Inflammatory macrophage treated with lipopolysaccharide for 4 hours (primary cell): ENCODE data around the gene ZNF432.
"Not testable (repeated sequence)": the region's sequence is repeated elsewhere in the genome, so short reads cannot be mapped to it uniquely, and the experiment has no call there.

Experiments
- DNase-seq: peaks from one replicate; pipeline ENCODE4 v3.0.0-alpha.2; 2020

ZNF432 gene

GRCh38 chr19:52048555-52049501, at the start of gene ZNF432:
Gene ZNF432, minus strand, starts transcription at chr19:52048838. Its CDS starts 1,970 bp downstream, at chr19:52046868.
- DNase-seq = peak; percentile 96

DNA sequence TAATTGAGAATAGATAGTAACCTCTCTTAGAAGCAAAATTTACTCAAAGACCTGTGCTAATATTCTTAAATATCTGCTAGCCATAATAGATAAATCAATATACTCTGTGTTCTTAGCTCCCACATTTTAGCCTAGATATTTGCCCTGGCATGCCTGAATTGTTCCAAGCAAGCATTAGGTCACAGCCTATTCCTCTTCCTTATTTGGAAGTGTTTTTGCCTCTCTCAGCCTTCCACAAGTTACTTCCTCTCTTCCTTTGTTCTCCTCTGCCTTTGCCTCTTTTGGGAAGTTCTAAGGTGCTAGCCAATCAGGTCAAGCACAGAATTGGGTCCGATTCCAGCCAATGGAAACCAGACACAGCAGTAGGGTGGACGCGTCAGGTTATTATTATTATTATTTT, 47.8 kb upstream of the ZNF432 start:
- DNase-seq = not testable (repeated sequence)

- DNase-seq = peak; percentile 89
Measured at GRCh38 chr19:52095172-52096014, 46.8 kb upstream of the ZNF432 start, which contains the start of gene ZNF841. Gene ZNF841, minus strand, starts transcription at chr19:52095765. Its CDS starts 10,964 bp downstream, at chr19:52084801.

DNA sequence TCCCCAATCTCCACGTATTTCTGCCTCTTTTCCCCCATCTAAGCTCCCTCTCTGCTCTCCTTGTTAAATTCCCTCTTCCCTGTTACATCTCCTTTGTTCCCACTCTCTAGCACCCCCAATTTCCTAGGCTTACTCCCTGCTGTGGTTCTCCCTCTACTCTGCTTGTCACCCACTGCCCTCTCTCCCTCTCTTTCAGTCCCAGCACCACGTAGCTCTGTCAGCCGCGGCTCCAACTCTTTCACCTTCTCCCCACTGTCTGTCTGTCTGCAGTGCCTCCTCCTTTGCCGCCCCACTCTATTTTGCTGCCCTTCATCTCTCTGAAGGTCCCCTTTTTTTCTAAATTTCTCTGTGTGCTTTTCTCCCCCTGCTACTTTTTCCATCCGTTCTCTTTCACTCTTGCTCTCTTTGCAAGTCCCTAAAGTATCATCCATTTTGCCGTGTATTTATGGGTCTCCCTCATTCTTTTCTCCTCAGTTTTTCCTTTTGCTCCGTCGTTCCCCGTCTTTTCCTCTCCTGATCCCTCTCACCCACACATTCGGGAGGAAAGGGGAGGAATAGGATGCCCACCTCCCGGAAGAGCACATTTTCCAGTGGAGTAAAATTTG, 46.0 kb upstream of the ZNF432 start:
- DNase-seq = no peak

DNA sequence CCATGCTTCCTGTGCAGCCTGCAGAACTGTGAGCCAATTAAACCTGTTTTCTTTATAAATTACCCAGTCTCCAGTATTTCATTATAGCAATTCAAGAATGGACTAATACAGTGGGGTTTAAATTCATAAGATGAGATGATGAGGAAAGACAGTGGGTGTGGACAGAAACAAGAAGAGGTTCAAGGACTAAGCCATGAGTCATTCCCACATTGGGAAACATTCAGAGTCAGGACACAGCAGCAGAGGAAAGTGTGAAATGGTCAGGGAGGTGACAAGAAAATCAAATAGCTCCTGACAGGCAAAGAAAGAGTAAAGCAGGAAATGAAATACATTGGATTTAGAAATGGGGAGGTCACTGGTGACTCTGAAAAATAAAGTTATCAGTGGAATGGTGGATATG, 37.8 kb upstream of the ZNF432 start:
- peak; percentile 60 for DNase-seq

GRCh38 chr19:52070496-52070895, 21.9 kb upstream of the ZNF432 start:
- DNase-seq = no peak

GRCh38 chr19:52069653-52070052, 21.0 kb upstream of the ZNF432 start:
- no peak for DNase-seq

DNA sequence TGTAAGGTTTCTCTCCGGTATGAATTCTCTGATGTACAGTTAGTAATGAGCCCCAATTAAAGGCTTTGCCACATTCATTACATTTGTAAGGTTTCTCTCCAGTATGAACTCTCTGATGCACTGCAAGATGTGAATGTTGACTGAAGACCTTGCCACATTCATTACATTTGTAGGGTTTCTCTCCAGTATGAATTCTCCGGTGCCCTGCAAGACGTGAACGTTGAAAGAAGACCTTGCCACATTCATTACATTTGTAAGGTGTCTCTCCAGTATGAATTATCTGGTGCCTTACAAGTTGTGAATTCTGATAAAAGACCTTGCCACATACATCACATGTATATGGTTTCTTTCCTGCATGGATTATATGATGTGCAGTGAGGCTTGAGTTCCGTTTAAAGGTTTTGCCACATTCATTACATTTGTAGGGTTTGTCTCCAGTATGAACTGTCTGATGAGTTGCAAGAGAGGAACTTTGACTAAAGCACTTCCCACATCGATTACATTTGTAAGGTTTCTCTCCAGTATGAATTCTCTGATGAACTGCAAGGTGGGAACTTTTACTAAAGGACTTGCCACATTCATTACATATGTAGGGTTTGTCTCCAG, 17.7 kb upstream of the ZNF432 start:
- DNase-seq = no peak

- DNase-seq = no peak
Measured at GRCh38 chr19:52065399-52065798, 16.8 kb upstream of the ZNF432 start.

DNA sequence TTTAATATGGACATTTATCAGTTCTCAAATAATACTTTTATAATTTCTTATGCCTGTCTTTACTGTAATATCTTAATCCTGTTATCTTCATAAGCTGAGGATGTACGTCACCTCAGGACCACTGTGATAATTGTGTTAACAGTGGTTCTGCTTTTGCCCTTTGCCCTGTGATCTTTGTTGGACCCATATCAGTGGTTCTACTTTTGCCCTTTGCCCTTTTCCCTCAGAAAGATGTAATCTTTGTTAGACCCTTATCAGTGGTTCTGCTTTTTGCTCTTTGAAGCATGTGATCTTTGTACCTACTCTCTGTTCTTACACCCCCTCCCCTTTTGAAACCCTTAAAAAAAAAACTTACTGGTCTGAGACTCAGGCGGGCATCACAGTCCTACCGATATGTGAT, 7.8 kb upstream of the ZNF432 start:
- DNase-seq = not testable (repeated sequence)

- DNase-seq = not testable (repeated sequence)
Measured at GRCh38 chr19:52051736-52052135, 3.1 kb upstream of the ZNF432 start.

- no peak for DNase-seq
Measured at GRCh38 chr19:52039169-52039568, 9.5 kb downstream of the ZNF432 start.

GRCh38 chr19:52034051-52034728, 14.4 kb downstream of the ZNF432 start:
- no peak for DNase-seq

- DNase-seq = no peak
Measured at GRCh38 chr19:52028780-52029123, 19.9 kb downstream of the ZNF432 start.

DNA sequence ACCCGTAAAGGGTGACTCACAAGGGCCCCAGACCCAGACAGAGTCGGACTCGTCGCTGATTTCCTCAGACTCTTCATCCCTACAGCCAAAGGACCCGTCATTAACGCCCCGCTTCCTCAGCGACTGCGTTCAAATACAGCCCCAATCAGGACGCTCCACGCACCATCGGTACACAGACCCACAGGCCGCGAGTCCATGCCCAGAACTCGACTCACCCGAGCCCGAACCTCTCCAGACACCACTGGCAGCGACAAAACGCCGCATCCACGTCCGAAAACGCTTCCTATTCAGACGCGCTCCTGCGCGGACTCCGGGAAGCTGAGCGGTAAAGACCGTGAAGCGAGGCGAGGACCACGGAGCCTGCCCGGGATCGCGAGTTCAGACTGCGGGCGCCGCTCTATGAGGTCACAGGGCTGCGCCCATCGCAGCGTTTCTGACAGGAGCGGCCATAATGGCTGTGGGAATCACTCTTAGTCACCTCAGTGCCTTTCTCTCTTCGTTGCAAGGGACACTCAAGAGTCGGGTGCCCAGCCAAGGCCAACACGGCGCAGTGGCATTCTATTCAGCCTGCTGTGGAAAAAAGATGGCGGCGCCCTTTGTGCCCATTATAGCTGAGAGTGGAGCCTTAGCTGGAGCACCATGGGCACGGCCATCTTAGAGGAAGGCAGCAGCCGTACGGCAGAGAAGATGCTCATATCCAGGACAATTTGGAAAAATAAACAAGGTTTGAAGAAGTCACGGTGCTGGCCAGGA, 20.4 kb downstream of the ZNF432 start, which contains the start of gene ZNF614:
TSS of gene ZNF614 (minus strand) at position 353 of the 753 bp plus-strand sequence. CDS start 2,634 bp downstream, outside the sequence.
- DNase-seq = peak; percentile 86

DNA sequence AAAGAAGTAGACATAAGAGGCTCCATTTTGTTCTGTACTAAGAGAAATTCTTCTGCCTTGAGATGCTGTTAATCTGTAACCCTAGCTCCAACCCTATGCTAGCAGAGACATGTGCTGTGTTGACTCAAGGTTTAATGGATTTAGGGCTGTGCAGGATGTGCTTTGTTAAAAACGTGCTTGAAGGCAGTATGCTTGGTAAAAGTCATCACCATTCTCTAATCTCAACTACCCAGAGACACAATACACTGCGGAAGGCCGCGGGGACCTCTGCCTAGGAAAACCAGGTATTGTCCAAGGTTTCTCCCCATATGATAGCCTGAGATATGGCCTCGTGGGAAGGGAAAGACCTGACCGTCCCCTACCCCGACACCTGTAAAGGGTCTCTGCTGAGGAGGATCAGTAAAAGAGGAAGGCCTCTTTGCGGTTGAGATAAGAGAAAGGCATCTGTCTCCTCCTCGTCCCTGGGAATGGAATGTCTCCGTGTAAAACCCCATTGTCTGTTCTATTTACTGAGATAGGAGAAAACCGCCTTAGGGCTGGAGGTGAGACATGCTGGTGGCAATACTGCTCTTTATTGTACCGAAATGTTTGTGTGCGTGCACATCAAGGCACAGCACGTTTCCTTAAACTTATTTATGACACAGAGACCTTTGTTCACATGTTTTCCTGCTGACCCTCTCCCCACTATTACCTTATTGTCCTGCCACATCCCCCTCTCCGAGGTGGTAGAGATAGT, 22.2 kb downstream of the ZNF432 start:
- DNase-seq = not testable (repeated sequence)

- not testable (repeated sequence) for DNase-seq
Measured at GRCh38 chr19:52024478-52024877, 24.2 kb downstream of the ZNF432 start.

DNA sequence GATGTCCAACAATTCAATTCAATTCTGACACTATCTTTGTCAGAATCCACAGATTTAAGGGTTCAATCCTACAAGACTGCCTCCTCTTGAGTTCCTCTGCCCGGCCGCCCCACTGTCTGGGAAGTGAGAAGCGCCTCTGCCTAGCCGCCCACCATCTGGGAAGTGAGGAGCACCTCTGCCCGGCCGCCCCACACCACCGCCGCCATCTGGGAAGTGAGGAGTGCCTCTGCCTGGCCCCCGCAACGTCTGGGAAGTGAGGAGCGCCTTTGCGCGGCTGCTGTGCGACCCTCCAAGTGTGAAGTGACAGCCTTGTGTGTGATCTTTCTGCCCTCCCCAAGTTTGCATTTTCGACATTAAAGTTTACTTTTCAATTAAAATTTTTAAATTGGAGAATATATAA, 26.4 kb downstream of the ZNF432 start:
- no peak for DNase-seq

- no peak for DNase-seq
Measured at GRCh38 chr19:52020506-52020905, 28.1 kb downstream of the ZNF432 start.

GRCh38 chr19:52010674-52011073, 38.0 kb downstream of the ZNF432 start:
- no peak for DNase-seq
